GM18867 (cell line): Measurements from ENCODE around the gene SNAPC2.
"Not testable (repeated sequence)": the region's sequence is repeated elsewhere in the genome, so short reads cannot be mapped to it uniquely, and the experiment has no call there.

ENCODE experiments used
- ATAC-seq: cut with Tn5 transposase; IDR thresholded peaks from one replicate; pipeline ENCODE4 v1.9.1; 2021; ENCODE audit warnings: mild to moderate bottlenecking, moderate library complexity; ENCODE audit not compliant: unreplicated experiment

The SNAPC2 gene

DNA sequence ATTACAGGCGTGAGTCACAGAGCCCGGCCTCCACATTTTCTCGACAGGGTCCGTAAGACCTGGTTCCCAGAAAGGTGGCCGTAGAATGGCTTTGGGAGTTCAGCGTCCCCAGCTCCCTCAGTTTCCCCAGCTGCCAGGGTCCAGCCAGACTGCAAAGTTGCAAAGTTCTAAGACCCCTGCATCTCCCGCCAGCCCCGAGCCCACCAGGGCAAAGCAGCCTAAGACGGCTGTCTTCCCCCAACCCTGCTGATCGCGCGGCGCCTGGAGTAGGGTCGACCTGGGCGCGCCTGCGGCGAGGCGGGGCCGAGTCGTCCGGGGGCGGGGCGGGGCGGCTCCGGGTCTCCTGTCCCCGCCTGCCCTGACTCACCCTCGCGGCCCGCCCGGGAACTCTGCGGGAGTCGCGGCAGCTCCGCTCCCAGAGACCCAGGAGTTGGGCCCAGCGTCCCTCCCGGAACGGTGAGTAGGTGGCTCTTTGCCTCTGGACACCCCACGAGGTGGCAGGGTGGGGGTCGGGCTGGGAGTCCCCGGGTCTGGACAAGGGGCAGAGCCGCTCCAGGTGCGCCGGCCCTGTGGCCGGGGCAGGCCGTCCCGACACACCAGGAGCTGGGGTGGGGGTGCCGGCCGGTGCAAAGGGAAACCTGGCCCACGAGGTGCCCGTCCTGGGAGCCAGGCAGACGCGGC lies 31.9 kb upstream of the SNAPC2 start, which contains the start of gene LRRC8E:
TSS of gene LRRC8E (plus strand) at position 366 of the 681 bp plus-strand sequence. CDS start 7,094 bp downstream, outside the sequence.
- ATAC-seq, result no peak

DNA sequence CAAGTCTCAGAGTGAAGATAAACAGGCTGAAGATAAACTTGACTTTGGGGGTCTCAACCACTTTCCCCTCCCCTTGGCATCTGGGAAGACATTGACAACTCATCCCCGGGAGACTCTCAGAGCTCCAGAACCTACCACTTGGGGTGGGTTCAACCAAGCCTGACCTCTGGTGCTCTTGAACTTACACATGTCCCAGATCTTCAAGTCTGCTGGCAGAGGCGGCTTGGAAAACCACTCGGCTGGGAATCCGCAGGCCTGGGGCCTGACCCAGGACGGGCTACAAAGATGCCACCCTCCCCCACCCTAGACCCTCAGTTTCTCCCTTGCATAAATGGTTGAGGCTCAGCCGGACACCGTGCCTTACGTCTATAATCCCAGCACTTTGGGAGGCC lies 31.3 kb upstream of the SNAPC2 start:
- no peak for ATAC-seq

DNA sequence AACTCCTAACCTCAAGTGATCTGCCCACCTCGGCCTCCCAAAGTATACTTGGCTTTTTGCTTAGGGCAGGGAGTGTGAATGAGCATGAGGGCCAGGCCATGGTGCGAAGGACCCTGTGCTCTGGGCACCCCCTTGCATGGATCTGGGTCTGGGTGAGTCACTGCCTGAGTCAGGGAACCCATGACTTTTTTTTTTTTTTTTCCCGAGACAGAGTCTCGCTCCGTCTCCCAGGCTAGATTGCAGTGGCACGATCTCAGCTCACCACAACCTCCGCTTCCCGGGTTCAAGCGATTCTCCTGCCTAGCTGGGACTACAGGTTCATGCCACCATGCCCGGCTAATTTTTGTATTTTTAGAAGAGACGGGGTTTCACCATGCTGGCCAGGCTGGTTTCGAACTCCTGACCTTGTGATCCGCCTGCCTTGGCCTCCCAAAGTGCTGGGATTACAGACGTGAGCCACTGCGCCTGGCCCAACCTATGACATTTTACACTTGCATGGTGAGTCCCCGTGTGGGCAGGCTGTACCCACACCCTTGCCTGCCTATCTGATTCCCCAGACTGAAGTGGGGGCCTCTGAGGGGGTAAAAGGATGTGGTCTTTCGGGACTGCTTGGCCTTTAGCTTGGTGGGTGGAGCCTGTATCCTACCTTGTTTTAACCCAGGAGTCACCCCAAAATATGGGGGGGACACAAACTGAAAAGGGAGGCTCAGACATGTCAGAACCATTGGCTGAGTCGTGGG lies 26.6 kb upstream of the SNAPC2 start:
- ATAC-seq, result not testable (repeated sequence)

DNA sequence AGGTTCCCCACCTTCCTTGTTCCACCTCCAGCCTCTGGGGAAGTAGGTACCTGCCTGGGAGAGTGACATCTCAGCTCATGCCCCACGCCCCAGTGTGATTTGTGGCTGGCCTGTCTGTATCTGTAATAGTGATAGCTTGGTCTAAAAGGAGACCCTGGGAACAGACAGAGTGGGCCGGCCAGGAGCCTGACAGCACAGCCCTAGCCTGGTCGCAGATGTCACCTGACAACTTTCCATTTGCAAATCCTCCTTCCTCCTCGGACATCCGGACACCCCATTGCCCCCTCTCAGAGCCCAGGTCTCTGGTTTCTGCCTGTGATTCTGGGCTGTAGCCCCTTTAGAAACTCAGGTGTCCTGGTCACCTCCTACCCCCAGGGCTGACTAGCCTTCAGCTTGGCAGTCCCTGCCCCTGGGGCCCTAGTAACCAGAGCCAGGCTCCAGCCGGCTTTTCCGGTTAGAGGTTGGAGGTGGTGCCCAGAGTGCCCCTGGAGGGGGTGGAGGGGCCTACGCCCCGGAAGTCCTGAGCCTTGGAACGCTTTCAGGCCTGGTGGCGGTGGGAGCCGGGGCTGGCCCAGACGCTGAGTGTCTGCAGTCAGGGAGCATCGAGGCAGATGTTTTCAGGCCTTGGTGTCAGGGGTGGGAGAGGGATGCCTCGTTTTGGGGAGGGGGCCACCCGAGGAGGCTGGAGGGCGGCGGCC lies 25.4 kb upstream of the SNAPC2 start:
- ATAC-seq, result no peak

DNA sequence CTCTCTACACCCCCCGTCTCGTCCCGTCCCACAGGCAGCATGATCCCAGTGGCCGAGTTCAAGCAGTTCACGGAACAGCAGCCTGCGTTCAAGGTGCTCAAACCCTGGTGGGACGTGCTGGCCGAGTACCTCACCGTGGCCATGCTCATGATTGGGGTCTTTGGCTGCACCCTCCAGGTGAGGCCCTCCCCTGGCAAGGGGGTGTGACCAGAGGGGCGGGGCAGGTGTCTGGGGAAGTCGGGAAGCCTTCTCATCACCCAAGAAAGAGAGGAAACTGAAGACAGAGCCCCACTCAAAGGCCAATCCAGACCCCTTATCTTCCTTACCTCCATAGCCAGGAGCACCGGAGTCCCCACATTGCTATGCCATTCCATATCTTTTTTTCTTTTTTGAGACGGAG lies 24.6 kb upstream of the SNAPC2 start:
- ATAC-seq, result no peak

DNA sequence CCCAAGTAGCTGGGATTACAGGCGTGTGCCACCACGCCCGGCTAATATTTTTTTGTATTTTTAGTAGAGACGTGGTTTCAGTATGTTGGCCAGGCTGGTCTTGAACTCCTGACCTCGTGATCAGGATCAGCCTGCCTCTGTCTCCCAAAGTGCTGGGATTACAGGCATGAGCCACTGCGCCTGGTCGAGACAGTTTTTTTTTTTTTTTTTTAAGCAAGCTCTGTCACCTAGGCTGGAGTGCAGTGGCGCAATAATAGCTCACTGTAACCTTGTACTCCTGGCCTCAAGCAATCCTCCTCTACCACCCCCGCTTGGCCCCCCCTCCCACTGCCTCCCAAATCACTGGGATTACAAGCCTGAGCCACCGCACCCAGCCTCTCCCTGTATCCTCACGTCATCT lies 22.8 kb upstream of the SNAPC2 start:
- no peak for ATAC-seq

DNA sequence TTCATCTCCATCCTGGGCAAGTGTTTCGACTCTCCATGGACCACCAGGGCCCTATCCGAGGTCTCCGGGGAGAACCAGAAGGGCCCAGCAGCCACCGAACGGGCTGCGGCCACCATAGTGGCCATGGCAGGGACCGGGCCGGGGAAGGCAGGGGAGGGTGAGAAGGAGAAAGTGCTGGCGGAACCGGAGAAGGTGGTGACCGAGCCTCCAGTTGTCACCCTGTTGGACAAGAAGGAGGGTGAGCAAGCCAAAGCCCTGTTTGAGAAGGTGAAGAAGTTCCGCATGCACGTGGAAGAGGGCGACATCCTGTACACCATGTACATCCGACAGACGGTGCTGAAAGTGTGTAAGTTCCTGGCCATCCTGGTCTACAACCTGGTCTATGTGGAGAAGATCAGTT lies 21.2 kb upstream of the SNAPC2 start:
- no peak for ATAC-seq

DNA sequence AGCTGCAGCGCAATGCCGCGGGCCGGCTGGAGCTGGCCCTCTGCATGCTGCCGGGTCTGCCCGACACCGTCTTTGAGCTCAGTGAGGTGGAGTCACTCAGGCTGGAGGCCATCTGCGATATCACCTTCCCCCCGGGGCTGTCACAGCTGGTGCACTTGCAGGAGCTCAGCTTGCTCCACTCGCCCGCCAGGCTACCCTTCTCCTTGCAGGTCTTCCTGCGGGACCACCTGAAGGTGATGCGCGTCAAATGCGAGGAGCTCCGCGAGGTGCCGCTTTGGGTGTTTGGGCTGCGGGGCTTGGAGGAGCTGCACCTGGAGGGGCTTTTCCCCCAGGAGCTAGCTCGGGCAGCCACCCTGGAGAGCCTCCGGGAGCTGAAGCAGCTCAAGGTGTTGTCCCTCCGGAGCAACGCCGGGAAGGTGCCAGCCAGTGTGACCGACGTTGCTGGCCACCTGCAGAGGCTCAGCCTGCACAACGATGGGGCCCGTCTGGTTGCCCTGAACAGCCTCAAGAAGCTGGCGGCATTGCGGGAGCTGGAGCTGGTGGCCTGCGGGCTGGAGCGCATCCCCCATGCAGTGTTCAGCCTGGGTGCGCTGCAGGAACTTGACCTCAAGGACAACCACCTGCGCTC lies 20.3 kb upstream of the SNAPC2 start:
- ATAC-seq, result no peak

DNA sequence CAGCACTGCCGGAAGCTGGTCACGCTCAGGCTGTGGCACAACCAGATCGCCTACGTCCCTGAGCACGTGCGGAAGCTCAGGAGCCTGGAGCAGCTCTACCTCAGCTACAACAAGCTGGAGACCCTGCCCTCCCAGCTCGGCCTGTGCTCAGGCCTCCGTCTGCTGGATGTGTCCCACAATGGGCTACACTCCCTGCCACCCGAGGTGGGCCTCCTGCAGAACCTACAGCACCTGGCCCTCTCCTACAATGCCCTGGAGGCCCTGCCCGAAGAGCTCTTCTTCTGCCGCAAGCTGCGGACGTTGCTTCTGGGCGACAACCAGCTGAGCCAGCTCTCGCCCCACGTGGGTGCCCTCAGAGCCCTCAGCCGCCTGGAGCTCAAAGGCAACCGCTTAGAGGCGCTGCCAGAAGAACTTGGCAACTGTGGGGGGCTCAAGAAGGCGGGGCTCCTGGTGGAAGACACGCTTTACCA lies 19.7 kb upstream of the SNAPC2 start:
- no peak for ATAC-seq

DNA sequence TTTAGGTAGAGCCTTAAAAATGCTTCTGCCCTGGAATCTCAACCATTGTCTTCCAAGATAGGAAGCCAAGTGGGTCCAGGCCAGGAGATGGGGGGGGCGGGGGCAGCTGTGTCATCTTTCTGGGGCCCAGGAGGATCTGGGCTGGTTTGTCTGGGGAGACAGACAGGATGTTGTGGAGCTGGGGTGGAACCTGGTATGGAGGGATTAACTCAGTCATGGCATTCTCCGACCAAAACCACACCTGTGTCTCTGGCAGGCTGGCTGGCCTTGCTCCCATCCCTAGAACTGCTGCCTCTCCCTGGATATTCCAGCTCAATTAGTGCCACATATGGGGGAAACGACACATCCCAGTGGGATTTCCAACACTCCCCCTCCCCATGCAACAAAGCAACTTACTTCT lies 19.2 kb upstream of the SNAPC2 start:
- no peak for ATAC-seq

DNA sequence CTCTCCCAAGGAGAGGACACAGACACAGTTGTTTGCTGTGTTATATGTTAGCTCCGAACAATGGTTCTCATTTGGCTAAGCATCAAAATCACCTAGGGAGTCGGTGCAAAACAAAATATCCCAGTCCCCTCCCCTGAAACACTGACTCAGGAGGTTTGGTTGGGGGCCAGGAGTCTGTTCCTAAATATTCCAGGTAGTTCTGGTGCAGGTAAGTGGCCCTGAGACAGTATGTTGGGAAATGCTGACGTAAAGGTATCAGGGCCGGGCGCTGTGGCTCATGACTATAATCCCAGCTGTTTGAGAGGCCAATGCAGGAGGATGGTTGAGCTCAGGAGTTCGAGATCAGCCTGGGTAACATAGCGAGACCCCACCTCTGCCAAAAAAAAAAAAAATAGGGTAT lies 18.8 kb upstream of the SNAPC2 start:
- no peak for ATAC-seq

DNA sequence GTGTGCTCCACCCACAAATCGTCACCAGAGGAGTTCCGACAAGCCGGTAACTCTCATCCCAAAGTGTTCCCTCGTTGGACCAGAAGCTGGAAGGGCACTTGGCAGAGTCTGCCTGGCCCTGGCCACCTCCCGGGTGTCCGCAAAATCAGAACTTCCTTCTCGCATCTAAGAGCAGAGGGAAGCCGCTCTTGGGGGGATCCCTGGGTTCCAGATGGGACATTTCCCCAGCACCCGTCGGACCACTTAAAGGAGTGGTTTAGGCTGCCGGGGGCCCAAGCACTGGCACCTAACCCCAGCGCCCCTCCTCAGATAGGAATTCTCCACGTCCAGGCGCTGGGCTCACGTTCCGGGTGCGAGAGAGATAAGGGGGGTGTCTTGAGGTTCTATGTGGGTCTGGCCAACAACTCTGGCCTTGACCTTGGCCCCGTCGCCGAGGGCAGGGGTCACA lies 17.3 kb upstream of the SNAPC2 start:
- ATAC-seq, result no peak

DNA sequence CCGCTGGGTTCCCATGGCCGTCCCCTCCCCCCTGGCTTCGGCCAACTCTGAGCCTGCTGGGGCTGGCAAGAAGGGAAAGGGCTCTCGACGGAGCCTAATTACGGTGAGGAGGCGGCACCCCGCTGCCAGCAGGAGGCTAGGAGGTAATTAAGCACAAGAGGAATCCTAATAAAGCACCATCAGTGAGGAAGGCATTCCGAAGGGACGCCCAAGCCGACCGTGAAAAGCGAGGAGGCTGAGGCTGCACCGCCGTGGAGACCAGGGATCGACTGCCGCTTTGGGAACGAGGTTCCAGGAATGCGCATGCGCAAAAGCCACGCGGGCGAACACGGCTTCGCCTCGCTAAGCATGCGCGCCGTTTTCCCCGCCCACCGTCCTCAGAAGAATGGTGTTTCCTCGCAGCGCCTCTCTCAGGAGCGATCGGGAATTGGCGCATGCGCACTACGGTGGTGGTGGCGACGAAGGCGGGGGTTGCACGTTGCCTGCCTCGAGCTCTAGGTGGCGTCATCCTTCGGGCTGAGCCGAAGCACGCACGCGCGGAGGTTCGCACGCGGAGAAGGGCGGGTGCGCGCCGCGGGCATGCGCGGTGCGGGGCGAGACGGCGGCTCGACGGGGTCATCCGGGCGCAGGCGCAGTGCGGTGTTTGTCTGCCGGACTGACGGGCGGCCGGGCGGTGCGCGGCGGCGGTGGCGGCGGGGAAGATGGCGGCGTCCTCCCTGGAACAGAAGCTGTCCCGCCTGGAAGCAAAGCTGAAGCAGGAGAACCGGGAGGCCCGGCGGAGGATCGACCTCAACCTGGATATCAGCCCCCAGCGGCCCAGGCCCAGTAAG lies 16.7 kb upstream of the SNAPC2 start, which contains the start of gene MAP2K7:
TSS of gene MAP2K7 (plus strand) at position 634 of the 830 bp plus-strand sequence. CDS start at position 702, 68 bp downstream.
- peak; percentile 81 for ATAC-seq

DNA sequence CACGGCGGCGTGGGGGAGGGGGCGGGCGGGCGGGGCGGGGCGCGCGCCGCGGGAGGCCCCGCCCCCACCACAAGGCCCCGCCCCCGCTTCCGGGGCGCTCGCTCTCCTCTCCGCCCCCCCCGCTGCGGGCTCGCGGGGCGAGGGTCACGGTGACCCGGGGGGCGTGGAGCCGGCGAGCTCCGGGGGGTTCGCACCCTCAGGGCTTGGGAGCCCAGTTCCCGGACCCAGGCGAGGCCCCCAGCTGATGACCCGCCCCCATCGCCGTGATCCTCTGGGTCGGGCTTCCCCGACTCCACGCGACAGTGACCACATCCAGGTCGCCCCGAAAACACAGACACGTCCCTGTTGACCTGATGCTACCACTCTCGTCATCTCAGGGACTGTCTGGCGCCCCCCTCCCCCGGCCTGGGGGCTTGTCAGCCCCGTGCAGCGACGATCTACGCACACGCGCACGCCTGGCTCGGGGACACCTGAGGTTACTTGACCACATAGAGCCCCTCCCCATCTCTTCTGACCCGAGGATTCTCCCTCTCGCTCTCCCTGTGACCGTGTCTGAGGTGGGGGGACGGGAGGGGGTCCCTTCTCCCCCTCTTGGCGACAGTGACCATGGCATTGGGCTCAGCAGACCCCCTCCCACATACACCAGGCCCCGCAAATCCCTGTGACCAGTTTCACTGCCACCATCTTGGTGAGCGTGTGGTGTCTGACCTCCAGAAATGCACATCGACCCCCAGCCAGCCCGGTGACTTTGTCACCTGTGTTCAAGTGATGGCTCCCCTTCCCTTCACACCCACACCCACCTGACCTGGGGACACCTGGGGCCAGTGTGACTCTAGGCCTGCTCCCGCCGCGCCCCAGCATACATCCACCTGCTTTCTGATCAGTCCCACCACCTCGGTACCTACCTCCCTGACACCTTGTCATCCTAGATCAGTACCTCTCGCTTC lies 15.8 kb upstream of the SNAPC2 start:
- peak; percentile 29 for ATAC-seq

DNA sequence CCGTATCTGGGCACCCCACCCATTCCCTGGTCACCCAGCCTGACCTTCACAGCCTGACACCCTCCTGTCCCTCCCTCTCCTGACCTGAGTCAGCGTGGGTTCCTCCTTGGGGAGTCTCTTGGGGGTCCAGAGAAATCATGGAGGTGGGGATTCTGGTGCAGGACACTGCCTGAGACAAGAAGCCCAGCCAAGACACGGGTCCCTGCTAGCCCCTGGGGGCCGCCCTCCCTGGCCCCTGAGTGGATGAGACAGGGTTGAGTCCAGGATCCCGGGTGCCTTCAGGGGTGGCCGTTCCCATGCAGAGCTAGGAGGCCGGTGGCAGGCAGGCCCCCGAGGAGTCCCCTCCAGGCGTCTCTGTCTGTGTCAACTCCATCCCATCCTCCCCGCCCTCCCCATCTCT lies 14.9 kb upstream of the SNAPC2 start:
- ATAC-seq, result no peak

DNA sequence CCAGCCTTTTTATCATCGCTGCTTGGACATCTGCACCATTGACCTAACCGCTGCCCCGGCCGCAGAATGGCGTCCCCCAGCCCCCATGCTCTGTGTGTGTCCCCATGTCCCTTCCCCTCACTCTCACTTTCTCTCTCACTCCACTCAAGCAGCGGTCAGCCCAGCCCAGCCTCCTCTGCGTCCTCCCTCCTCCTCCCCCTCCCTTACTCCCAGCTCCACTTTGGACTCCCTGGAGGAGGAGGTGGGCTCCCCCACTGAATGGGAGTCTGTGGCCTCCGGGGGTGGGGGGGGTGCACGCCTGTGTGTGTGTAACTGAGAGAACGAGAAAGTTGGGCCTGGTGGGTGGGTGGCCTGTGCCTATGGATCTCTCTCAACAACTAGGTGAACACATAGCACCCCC lies 14.3 kb upstream of the SNAPC2 start:
- ATAC-seq, result no peak

DNA sequence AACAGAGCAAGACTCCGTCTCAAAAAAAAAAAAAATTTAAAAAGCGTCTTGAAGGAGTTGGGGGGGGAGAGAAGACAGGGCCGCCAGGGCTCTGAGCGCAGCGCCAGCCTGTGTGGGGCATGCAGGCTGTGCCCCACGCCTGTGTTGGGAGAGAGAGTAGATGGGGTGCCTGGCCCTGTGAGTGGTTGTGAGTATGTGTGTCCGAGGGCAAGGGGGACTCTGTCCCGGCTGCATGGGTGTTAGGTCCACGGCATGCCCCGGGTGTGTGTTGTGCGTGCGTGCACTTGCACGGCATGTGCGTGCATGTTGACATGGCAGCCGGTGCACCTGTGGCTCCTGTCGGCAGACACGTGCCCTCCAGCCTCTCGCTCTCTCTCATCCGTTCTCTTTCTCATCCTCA lies 13.0 kb upstream of the SNAPC2 start:
- no peak for ATAC-seq

DNA sequence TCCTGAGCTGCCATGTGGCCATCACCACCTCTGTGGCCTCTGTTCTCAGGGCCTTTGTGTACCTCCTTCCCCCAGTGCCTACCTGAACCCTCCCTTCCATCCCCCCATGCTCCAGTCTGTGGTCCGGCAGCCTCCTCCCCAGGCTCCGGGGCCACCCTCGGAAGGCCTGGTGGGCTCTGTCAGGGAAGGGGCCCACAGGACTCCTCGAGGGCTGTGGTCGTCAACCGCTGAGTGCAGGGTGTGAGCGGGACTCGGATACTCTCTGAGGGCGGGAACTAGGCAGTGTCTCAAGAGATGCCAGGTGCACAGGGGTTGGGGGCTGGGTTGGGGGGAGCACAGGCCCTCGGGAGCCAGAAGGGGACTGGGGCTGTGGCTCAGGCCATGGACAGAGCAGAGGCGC lies 12.6 kb upstream of the SNAPC2 start:
- ATAC-seq, result no peak

DNA sequence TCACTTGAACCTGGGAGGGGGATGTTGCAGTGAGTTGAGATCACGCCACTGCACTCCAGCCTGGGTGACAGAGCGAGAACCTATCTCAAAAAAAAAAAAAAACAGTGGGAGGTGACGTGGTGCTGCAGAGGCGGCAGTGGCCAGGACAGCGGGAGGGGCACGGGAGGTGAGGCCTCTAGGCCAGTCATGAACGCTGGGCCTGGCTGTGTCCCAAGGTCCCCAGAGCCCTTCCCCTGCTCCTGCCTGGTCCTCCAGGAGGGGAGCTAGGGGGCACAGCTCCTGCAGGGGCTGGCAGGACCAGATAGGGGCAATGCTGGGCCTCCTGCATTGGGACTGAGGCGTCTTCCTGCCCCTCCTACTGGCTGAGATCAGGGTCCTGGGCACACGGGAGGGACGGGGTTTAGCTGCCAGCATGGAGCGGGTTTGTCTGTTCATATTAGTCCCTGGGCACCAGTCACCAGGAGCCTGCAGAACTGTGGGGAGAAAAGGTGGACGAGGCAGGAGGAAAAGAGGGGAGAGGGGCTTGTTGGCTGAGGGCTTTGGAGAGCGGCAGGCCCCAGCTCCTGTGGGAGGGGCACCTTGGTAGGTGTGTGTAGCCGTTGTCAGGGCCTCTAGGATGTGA lies 11.9 kb upstream of the SNAPC2 start:
- ATAC-seq, result no peak
